GM19193 (cell line): ENCODE results near the gene NT5DC3.

ENCODE experiments used
- POLR2A ChIP-seq: IDR thresholded peaks from 4 replicates; pipeline ENCODE4 v1.6.1; 2011; ENCODE audit not compliant: insufficient read depth, insufficient read length; ENCODE audit errors: extremely low read depth

Gene NT5DC3

GRCh38 chr12:103736572-103736971 lies 104.5 kb downstream of the NT5DC3 start:
- no peak for TF ChIP-seq POLR2A

- no peak for TF ChIP-seq POLR2A
Observed at GRCh38 chr12:103735291-103735690, 105.7 kb downstream of the NT5DC3 start.

GRCh38 chr12:103734863-103735262 lies 106.2 kb downstream of the NT5DC3 start:
- TF ChIP-seq POLR2A = no peak

- TF ChIP-seq POLR2A = no peak
Observed at GRCh38 chr12:103731539-103731938, 109.5 kb downstream of the NT5DC3 start.

- no peak for TF ChIP-seq POLR2A
Observed at GRCh38 chr12:103729499-103729898, 111.5 kb downstream of the NT5DC3 start.

GRCh38 chr12:103728323-103728722 lies 112.7 kb downstream of the NT5DC3 start:
- TF ChIP-seq POLR2A = no peak

GRCh38 chr12:103727638-103728037 lies 113.4 kb downstream of the NT5DC3 start:
- TF ChIP-seq POLR2A = no peak

- TF ChIP-seq POLR2A = no peak
Observed at GRCh38 chr12:103725398-103725797, 115.6 kb downstream of the NT5DC3 start.
